Sigmoid colon (tissue), 7 donors: ENCODE measurements around the gene ANKEF1. TPM values are rescaled to one million over a fixed set of nuclear protein-coding genes. Genes with fewer than 3 reads are reported as not detected.

Experiments
- DNase-seq: peaks from one replicate; pipeline ENCODE4 v3.0.0-alpha.2; 2019
- H3K27ac ChIP-seq, 4 donors: fragments of 200-600 bp; sonication (generic); one replicate each; pipeline ENCODE4 v1.5.1; 2016 to 2019; ENCODE audit warnings: mild to moderate bottlenecking in 1 of 4
- H3K27me3 ChIP-seq, 3 donors: fragments of 200-600 bp; sonication (generic); one replicate each; pipeline ENCODE4 v1.5.1; 2019; ENCODE audit warnings: mild to moderate bottlenecking in 1 of 3
- H3K36me3 ChIP-seq, 4 donors: fragments of 200-600 bp; sonication (generic); one replicate each; pipeline ENCODE4 v1.5.1; 2016 to 2019
- H3K4me1 ChIP-seq, 4 donors: fragments of 200-600 bp; sonication (generic); one replicate each; pipeline ENCODE4 v1.5.1; 2017 to 2019
- H3K4me3 ChIP-seq, 4 donors: fragments of 200-600 bp; sonication (generic); one replicate each; pipeline ENCODE4 v1.5.1; 2017 to 2019; ENCODE audit warnings: mild to moderate bottlenecking in 2 of 4, moderate library complexity in 1 of 4
- H3K9me3 ChIP-seq, 4 donors: fragments of 200-600 bp in 3 of 4; sonication (generic) in 3 of 4; one replicate each; pipeline versions ENCODE4 v1.5.1 to v1.6.1; 2013 to 2019
- CTCF ChIP-seq, 4 experiments: fragments of 450-650 bp in 3 of 4; fragments of 200-600 bp in 1 of 4; IDR thresholded peaks; one replicate each; pipeline ENCODE4 v1.5.1; 2016 to 2019; ENCODE audit warnings: antibody characterized with exemption in 4 of 4, mild to moderate bottlenecking in 3 of 4, moderate library complexity in 2 of 4
- EP300 ChIP-seq, 4 donors: sonication (generic); formaldehyde crosslinking; IDR thresholded peaks; one replicate each; pipeline ENCODE4 v1.6.1; 2017; ENCODE audit warnings: antibody characterized with exemption in 4 of 4
- POLR2A ChIP-seq, 2 donors: fragments of 450-650 bp; IDR thresholded peaks; one replicate each; pipeline ENCODE4 v1.6.1; 2016; ENCODE audit warnings: antibody characterized with exemption in 2 of 2, mild to moderate bottlenecking in 2 of 2, moderate library complexity in 2 of 2
- POLR2AphosphoS5 ChIP-seq, 4 donors: sonication (generic); formaldehyde crosslinking; IDR thresholded peaks; one replicate each; pipeline ENCODE4 v1.6.1; 2017; ENCODE audit warnings: antibody characterized with exemption in 4 of 4
- WGBS, 2 donors: extraction: QIAGEN DNeasy Blood & Tissue Kit; methylation state at CpG; one replicate each; pipeline ENCODE4 v1.1.7; 2013; 5-methylcytosine and 5-hydroxymethylcytosine counted together
- intact Hi-C: fragments of 100-400 bp; cut with DNase I; formaldehyde crosslinking; loops from one replicate; pipeline ENCODE4 v1.15.1; 2023
- polyA plus RNA-seq, 3 donors: library from polyadenylated mRNA; stranded (reverse); fragments of 200-250 nt; gene quantifications; one replicate each; pipeline ENCODE4 v1.2.3, GENCODE V29; 2013
- total RNA-seq, 4 donors: library from RNA; depleted of rRNA; stranded (reverse); fragments of >200 nt; gene quantifications; one replicate each; pipeline ENCODE4 v1.1.0, GENCODE V29; 2016
- donor health status: healthy with polysubstance abuse.
- donor health status: Bipolar disorder and iron deficiency.
- donor health status: healthy.

ANKEF1 gene
- total and polyA plus RNA-seq, 7 donors: 0.16 to 2.4 (median 1.1) TPM

DNA sequence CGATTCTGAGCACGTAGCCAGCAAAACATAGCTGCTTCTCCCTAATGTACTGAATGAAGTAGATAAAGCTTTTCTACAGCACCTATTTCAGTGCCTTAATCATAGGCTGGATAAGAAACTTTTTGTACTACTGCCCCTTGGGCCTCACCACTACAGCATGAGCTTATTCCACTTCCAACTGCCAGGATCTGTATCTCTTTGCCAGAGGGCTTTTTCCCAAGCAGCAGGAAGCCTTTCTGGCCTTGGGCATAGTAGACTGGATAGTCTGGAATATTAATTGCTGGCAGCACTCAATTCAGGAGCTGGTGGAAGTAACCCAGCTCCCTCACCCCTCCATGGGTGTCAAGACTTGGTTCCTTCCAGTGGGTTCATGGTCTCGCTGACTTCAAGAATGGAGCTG lies 43.6 kb downstream of the ANKEF1 start:
- DNase-seq: no peak
- Histone ChIP-seq H3K27ac (peak overlapping the region in 1 of 4 donors; percentile 34), H3K4me3 (no peak overlapping the region), H3K36me3 (no peaks in the 10 kb centered on the region), H3K4me1 (no peaks in the 10 kb centered on the region), H3K27me3 (no peaks in the 10 kb centered on the region), H3K9me3 (no peaks in the 10 kb centered on the region)
- WGBS, 2 donors: 93 to 96% methylated on average over 3 of the region's 3 CpGs
- TF ChIP-seq EP300 (IDR thresholded peaks at IDR 0.05) (no peak), POLR2A (IDR thresholded peaks at IDR 0.05) (no peak), POLR2AphosphoS5 (IDR thresholded peaks at IDR 0.05) (no peak), CTCF (IDR thresholded peaks at IDR 0.05) (no peak)
- intact Hi-C loops: no loop called here

GRCh38 chr20:10079964-10080363 lies 45.2 kb downstream of the ANKEF1 start:
- Histone ChIP-seq H3K27me3 (no peaks in the 10 kb centered on the region), H3K4me1 (no peaks in the 10 kb centered on the region), H3K27ac (no peak overlapping the region), H3K4me3 (no peak overlapping the region), H3K9me3 (no peaks in the 10 kb centered on the region), H3K36me3 (no peaks in the 10 kb centered on the region)
- intact Hi-C loops: no loop called here
- no peak for TF ChIP-seq CTCF (IDR thresholded peaks at IDR 0.05)
- TF ChIP-seq POLR2AphosphoS5 (IDR thresholded peaks at IDR 0.05): no peak
- no peak for TF ChIP-seq EP300 (IDR thresholded peaks at IDR 0.05)
- no peak for TF ChIP-seq POLR2A (IDR thresholded peaks at IDR 0.05)
- DNase-seq: no peak

GRCh38 chr20:10080574-10080973 lies 45.8 kb downstream of the ANKEF1 start:
- intact Hi-C loops: no loop called here
- Histone ChIP-seq H3K9me3 (no peaks in the 10 kb centered on the region), H3K27me3 (no peaks in the 10 kb centered on the region), H3K27ac (no peak overlapping the region), H3K4me3 (no peak overlapping the region), H3K36me3 (no peaks in the 10 kb centered on the region), H3K4me1 (no peaks in the 10 kb centered on the region)
- no peak for DNase-seq
- TF ChIP-seq EP300 (IDR thresholded peaks at IDR 0.05) (no peak), POLR2AphosphoS5 (IDR thresholded peaks at IDR 0.05) (no peak), CTCF (IDR thresholded peaks at IDR 0.05) (no peak), POLR2A (IDR thresholded peaks at IDR 0.05) (no peak)

GRCh38 chr20:10089871-10090587 lies 55.2 kb downstream of the ANKEF1 start:
- Histone ChIP-seq H3K4me1 (no peaks in the 10 kb centered on the region), H3K27ac (no peak overlapping the region), H3K36me3 (no peaks in the 10 kb centered on the region), H3K27me3 (no peaks in the 10 kb centered on the region), H3K4me3 (no peak overlapping the region), H3K9me3 (no peaks in the 10 kb centered on the region)
- no peak for TF ChIP-seq EP300 (IDR thresholded peaks at IDR 0.05)
- no peak for DNase-seq
- intact Hi-C loops: loop anchor here (2.0 kb wide), 1 partner anchor 111 kb away; no protein-coding TSS in a partner anchor
- WGBS, 2 donors: 89 to 95% methylated on average over 4 of the region's 4 CpGs

GRCh38 chr20:10090588-10091166 lies 55.9 kb downstream of the ANKEF1 start:
- intact Hi-C loops: no loop called here
- H3K4me3 ChIP-seq: no peak overlapping the region
- H3K4me1 ChIP-seq: no peaks in the 10 kb centered on the region
- H3K36me3 ChIP-seq: no peaks in the 10 kb centered on the region
- no peak overlapping the region for H3K27ac ChIP-seq
- DNase-seq: no peak
- H3K9me3 ChIP-seq: no peaks in the 10 kb centered on the region
- TF ChIP-seq CTCF (IDR thresholded peaks at IDR 0.05) (peak in 2 of 4 experiments; percentile 47 to 51), EP300 (IDR thresholded peaks at IDR 0.05) (no peak)
- 15 to 35% methylated on average over 2 of the region's 2 CpGs for WGBS, 2 donors
- no peaks in the 10 kb centered on the region for H3K27me3 ChIP-seq
